Subcutaneous preadipocyte (primary cell): ENCODE results near the gene SPP2. TPM values are rescaled to one million over a fixed set of nuclear protein-coding genes. Genes with fewer than 3 reads are reported as not detected.

ENCODE experiments used
- total RNA-seq: library from RNA; depleted of rRNA; stranded (reverse); fragments of >200 nt; gene quantifications from 2 replicates; pipeline ENCODE4 v1.2.3, GENCODE V29; 2012

SPP2 gene
- total RNA-seq, result not detected in 2 replicates

GRCh38 chr2:234050455-234051135 is at the start of gene SPP2:
Gene SPP2, plus strand, starts transcription at chr2:234050702. Its CDS starts 85 bp downstream, at chr2:234050787.

Other genes with a start within 250 kb of the SPP2 start
- 15.1 and 34.6 TPM in 2 replicates for gene HJURP, start 196.2 kb upstream of the SPP2 start, total RNA-seq
- 0.20 and 0.73 TPM in 2 replicates for gene TRPM8, start 133.3 kb upstream of the SPP2 start, total RNA-seq